Measurements from ENCODE around the gene SERP2.

- no peak for TF ChIP-seq POLR2A (IDR thresholded peaks at IDR 0.05; ENCODE audit: low read length)
- TF ChIP-seq GATA1 (IDR thresholded peaks at IDR 0.05; ENCODE audit: low read depth, low read length): no peak
These were observed 33.0 kb downstream of the SERP2 start for GRCh38 chr13:44406617-44407016.

All from erythroblast (primary cell).